Heart left ventricle (tissue), 13 donors: ENCODE measurements around the gene GPR180.

Experiments
- POLR2A ChIP-seq, 2 donors: fragments of 450-650 bp; IDR thresholded peaks; one replicate each; pipeline ENCODE4 v1.6.1; 2017; ENCODE audit warnings: antibody characterized with exemption in 2 of 2, mild to moderate bottlenecking in 2 of 2, moderate library complexity in 2 of 2
- TF ChIP-seq, protein P1 (sequence below), 12 donors: fragments of 200-600 bp; sonication (generic) in 4 of 12; IDR thresholded peaks; one replicate each; pipeline versions ENCODE4 v1.5.0 to v1.8.0; 2018 to 2022; ENCODE audit warnings: antibody characterized with exemption in 12 of 12, mild to moderate bottlenecking in 5 of 12
- donor health status: ischemic (EF 13 %, LVEDD 7.1; RV severe dilation, severe dysfunction).
- donor health status: DM: no; HTN: yes; CAD: no.
- donor health status: DM: no; HTN: no; CAD: no.
- donor health status: ischemic (EF 25% LVEDD 6.9; RV normal size, moderate dysfunction).
- donor health status: ischemic (EF 25% LVEDD 5.7; RV mildly dilated, moderate dysfunction).
- donor health status: ischemic (EF 35%, LVEDD 5.7; RV mildly dilated, moderate dysfunction).
- donor health status: nonischemic (EF 11% LVEDD 7.7; RV severe dilation, severe dysfunction).
- donor health status: DM: yes; HTN: yes; CAD: no.
- donor health status: PGD.
- donor health status: ischemic (EF 29% LVEDD 5.4; RV normal size, mild dysfunction).
- donor health status: nonischemic (EF 23%, LVEDD 6.1; RV moderate dilation, normal function).

DNA sequence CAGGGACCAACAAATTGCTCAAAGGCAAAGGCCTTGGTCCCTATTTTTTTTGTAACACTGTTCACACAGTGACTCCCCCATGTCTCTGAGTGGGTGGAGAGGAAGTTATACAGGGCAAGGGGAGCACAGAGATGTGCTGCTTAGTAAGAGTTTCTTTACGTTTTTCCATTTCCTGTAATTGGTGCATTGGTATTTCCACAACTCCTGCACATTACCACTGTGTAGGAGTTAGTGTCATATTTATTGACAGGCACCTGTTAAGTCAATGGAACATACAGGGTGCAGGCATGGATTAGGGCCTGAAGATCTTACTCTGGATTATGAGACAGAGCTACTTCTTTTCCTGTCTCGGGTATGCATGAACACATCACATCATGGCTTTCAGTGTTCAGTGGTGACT lies 65.5 kb downstream of the GPR180 start:
- TF ChIP-seq, protein P1, sequence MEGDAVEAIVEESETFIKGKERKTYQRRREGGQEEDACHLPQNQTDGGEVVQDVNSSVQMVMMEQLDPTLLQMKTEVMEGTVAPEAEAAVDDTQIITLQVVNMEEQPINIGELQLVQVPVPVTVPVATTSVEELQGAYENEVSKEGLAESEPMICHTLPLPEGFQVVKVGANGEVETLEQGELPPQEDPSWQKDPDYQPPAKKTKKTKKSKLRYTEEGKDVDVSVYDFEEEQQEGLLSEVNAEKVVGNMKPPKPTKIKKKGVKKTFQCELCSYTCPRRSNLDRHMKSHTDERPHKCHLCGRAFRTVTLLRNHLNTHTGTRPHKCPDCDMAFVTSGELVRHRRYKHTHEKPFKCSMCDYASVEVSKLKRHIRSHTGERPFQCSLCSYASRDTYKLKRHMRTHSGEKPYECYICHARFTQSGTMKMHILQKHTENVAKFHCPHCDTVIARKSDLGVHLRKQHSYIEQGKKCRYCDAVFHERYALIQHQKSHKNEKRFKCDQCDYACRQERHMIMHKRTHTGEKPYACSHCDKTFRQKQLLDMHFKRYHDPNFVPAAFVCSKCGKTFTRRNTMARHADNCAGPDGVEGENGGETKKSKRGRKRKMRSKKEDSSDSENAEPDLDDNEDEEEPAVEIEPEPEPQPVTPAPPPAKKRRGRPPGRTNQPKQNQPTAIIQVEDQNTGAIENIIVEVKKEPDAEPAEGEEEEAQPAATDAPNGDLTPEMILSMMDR (IDR thresholded peaks at IDR 0.05): no peak
- TF ChIP-seq POLR2A (IDR thresholded peaks at IDR 0.05): no peak
